SK-N-SH (cell line): ENCODE data around the gene NTM. TPM values are rescaled to one million over a fixed set of nuclear protein-coding genes. Genes with fewer than 3 reads are reported as not detected.

Experiments used
- CTCF ChIA-PET: fragments of 300-600, 350-600 bp; formaldehyde crosslinking; extraction: SDS; loops from one replicate; lab custom pipeline; 2021; lab: Yijun Ruan, JAX
- POLR2A ChIA-PET: fragments of 350-600 bp; sonication (Branson Sonifier 250); formaldehyde crosslinking; extraction: SDS; loops from one replicate; lab custom pipeline; 2020; ENCODE audit warnings: antibody characterized with exemption, inconsistent platforms; lab: Yijun Ruan, JAX
- DNase-seq: peaks from one replicate; pipeline ENCODE4 v3.0.0; 2012
- H2AFZ ChIP-seq: fragments of 200-600 bp; sonication (generic); 2 replicates; pipeline ENCODE4 v1.8.1; 2016; ENCODE audit warnings: antibody characterized with exemption, mild to moderate bottlenecking, low read depth
- H3F3A ChIP-seq: fragments of 200-600 bp; sonication (generic); replicated peaks from 2 replicates; pipeline ENCODE3; 2016; ENCODE audit warnings: antibody characterized with exemption, mild to moderate bottlenecking; ENCODE audit not compliant: insufficient read depth
- H3K27ac ChIP-seq, 2 experiments: fragments of 200-500 bp in 1 of 2; fragments of 200-600 bp in 1 of 2; sonication (Bioruptor generic) in 1 of 2; sonication (generic), shearing (Covaris generic) in 1 of 2; 2 replicates each; pipeline versions ENCODE4 v1.5.1 to v1.6.1; 2014 to 2016; ENCODE audit warnings: low read depth in 2 of 2, inconsistent platforms in 1 of 2, low read length in 1 of 2, mild to moderate bottlenecking in 1 of 2, mixed read lengths in 1 of 2
- H3K27me3 ChIP-seq: fragments of 200-600 bp; sonication (generic), shearing (Covaris generic); 2 replicates; pipeline ENCODE4 v1.6.1; 2016; ENCODE audit warnings: mixed run types; ENCODE audit not compliant: insufficient read depth
- H3K36me3 ChIP-seq, 2 experiments: fragments of 200-500 bp in 1 of 2; fragments of 200-600 bp in 1 of 2; sonication (Bioruptor generic) in 1 of 2; sonication (generic) in 1 of 2; replicated peaks in 1 of 2; 2 replicates each; pipeline versions ENCODE3 to v1.5.1; 2014 to 2016; ENCODE audit warnings: low read length in 1 of 2, mild to moderate bottlenecking in 1 of 2; ENCODE audit not compliant: insufficient read depth in 2 of 2, control insufficient read depth in 1 of 2
- H3K4me1 ChIP-seq, 2 experiments: fragments of 200-500 bp in 1 of 2; fragments of 200-600 bp in 1 of 2; sonication (Bioruptor generic) in 1 of 2; sonication (generic), shearing (Covaris generic) in 1 of 2; 2 replicates each; pipeline versions ENCODE4 v1.5.1 to v1.6.1; 2014 to 2016; ENCODE audit warnings: low read depth in 1 of 2, low read length in 1 of 2, mixed run types in 1 of 2; ENCODE audit not compliant: insufficient read depth in 2 of 2, control insufficient read depth in 1 of 2
- H3K4me2 ChIP-seq: fragments of 200-600 bp; sonication (generic), shearing (Covaris generic); 2 replicates; pipeline ENCODE4 v1.6.1; 2017; ENCODE audit warnings: mixed run types
- H3K4me3 ChIP-seq, 2 experiments: fragments of 200-500 bp in 1 of 2; fragments of 200-600 bp in 1 of 2; sonication (Bioruptor generic) in 1 of 2; sonication (generic), shearing (Covaris generic) in 1 of 2; 2 replicates each; pipeline versions ENCODE4 v1.5.1 to v1.8.1; 2014 to 2016; ENCODE audit warnings: low read depth in 2 of 2, inconsistent platforms in 1 of 2, low read length in 1 of 2, mild to moderate bottlenecking in 1 of 2, mixed read lengths in 1 of 2, moderate library complexity in 1 of 2
- H3K79me2 ChIP-seq: fragments of 200-600 bp; sonication (generic); 2 replicates; pipeline ENCODE4 v1.8.1; 2017; ENCODE audit warnings: mild to moderate bottlenecking; ENCODE audit not compliant: insufficient read depth
- H3K9ac ChIP-seq: fragments of 200-600 bp; sonication (generic); 2 replicates; pipeline ENCODE4 v1.6.1; 2017; ENCODE audit warnings: mixed run types
- H3K9me2 ChIP-seq: fragments of 200-600 bp; sonication (generic); 2 replicates; pipeline ENCODE4 v1.6.1; 2017; ENCODE audit warnings: mixed run types
- H3K9me3 ChIP-seq: fragments of 200-600 bp; sonication (generic); 2 replicates; pipeline ENCODE4 v1.6.1; 2017; ENCODE audit warnings: mixed run types, mild to moderate bottlenecking, moderate library complexity
- H4K20me1 ChIP-seq: fragments of 200-600 bp; sonication (generic); 2 replicates; pipeline ENCODE4 v1.6.1; 2017; ENCODE audit warnings: mild to moderate bottlenecking, mixed run types; ENCODE audit not compliant: insufficient read depth
- CHD2 ChIP-seq: fragments of 150-350 bp; IDR thresholded peaks from 2 replicates; pipeline ENCODE4 v1.6.1; 2018; ENCODE audit warnings: low read length; ENCODE audit not compliant: partially characterized antibody
- GATA2 ChIP-seq: sonication (generic); formaldehyde crosslinking; IDR thresholded peaks from 2 replicates; pipeline ENCODE4 v1.5.0; 2020; ENCODE audit warnings: mild to moderate bottlenecking, missing genetic modification reagents
- IRF3 ChIP-seq: fragments of 150-350 bp; IDR thresholded peaks from 2 replicates; pipeline ENCODE4 v1.6.1; 2016; ENCODE audit warnings: mild to moderate bottlenecking, low read depth, low read length
- JUND ChIP-seq: IDR thresholded peaks from 2 replicates; pipeline ENCODE4 v1.4.0; 2012
- POLR2AphosphoS5 ChIP-seq: IDR thresholded peaks from 2 replicates; pipeline ENCODE4 v1.6.1; 2012; ENCODE audit warnings: low read depth, low read length
- RAD21 ChIP-seq: IDR thresholded peaks from 2 replicates; pipeline ENCODE4 v1.6.1; 2012; ENCODE audit warnings: mild to moderate bottlenecking, low read length
- RFX5 ChIP-seq: IDR thresholded peaks from 2 replicates; pipeline ENCODE4 v1.6.1; 2012; ENCODE audit warnings: mild to moderate bottlenecking, improper control_type of control experiment, low read length
- RXRA ChIP-seq: IDR thresholded peaks from 2 replicates; pipeline ENCODE4 v1.4.0; 2012; ENCODE audit warnings: low read depth, mild to moderate bottlenecking, borderline replicate concordance
- TAF1 ChIP-seq: IDR thresholded peaks from 2 replicates; pipeline ENCODE4 v1.6.1; 2012; ENCODE audit warnings: low read depth, mild to moderate bottlenecking, low read length, moderate library complexity, borderline replicate concordance
- TCF12 ChIP-seq: IDR thresholded peaks from 2 replicates; pipeline ENCODE4 v1.4.0; 2012
- TEAD4 ChIP-seq: IDR thresholded peaks from 2 replicates; pipeline ENCODE4 v1.4.0; 2012; ENCODE audit warnings: mild to moderate bottlenecking, borderline replicate concordance; ENCODE audit not compliant: insufficient read depth
- USF1 ChIP-seq: IDR thresholded peaks from 2 replicates; pipeline ENCODE4 v1.4.0; 2012; ENCODE audit warnings: low read depth, borderline replicate concordance
- ZBTB33 ChIP-seq: IDR thresholded peaks from 2 replicates; pipeline ENCODE4 v1.4.0; 2012; ENCODE audit warnings: low read depth, borderline replicate concordance
- WGBS: methylation state at CpG from one replicate; pipeline ENCODE4 v1.1.6; 2017; ENCODE audit warnings: low lambda C conversion rate; 5-methylcytosine and 5-hydroxymethylcytosine counted together
- polyA plus RNA-seq, 3 experiments: library from polyadenylated mRNA; depleted of rRNA; stranded (reverse); fragments of >200 nt; gene quantifications; 2 replicates each; pipeline ENCODE4 v1.2.3, GENCODE V29; 2012
- TF ChIP-seq, protein P1 (sequence below): fragments of 150-350 bp; IDR thresholded peaks from 2 replicates; pipeline ENCODE4 v1.6.1; 2017; ENCODE audit warnings: antibody characterized with exemption, low read length, low read depth, borderline replicate concordance
- TF ChIP-seq, protein P2 (sequence below): IDR thresholded peaks from 2 replicates; pipeline ENCODE4; 2012

NTM gene
- polyA plus RNA-seq, 1 of the 3 experiments (the other 2 are of a cell fraction): 20.0 TPM

DNA sequence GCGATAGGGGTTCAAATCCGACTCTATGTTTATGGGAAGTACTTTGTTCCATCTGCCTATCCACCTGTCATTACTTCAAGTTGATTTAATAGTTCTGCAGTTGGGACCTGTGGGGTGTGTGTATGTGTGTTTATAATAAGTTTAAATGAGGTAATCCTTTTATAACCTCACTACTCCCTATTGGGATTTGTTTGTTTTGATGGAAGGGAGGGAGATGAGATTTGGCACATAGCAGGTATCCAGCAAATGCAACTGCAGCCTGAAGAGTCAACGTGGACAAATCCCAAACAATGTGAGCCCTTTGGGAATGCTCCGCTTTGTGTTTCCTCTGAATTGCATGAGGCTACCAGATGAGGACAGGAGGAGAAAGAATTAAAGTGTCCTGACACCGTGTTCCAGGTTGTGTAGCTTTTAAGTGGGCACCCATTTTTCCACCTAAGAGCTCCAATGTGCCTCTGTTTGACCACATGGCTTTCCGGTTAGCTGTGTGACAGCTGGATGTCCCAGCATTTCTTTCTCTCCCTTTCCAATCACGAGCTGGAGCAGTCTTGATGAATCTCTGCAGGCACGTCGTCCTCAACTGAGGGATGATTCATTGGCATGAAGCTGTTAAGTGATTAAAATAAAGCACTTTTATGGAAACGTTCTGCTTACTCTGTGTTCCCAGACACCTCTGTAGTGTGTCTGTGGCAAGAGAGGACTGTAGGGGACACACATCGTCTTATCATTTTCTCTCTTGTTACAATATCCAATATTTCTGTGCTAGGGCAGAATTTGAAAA is 610.7 kb downstream of the NTM start:
- Histone ChIP-seq H3K36me3 (no peaks in the 10 kb centered on the region), H4K20me1 (no peaks in the 10 kb centered on the region), H3K4me3 (no peak overlapping the region), H3K27ac (no peak overlapping the region), H3K79me2 (no peaks in the 10 kb centered on the region), H3F3A (no peaks in the 10 kb centered on the region), H3K4me2 (no peak overlapping the region), H3K9ac (no peak overlapping the region), H3K27me3 (no peaks in the 10 kb centered on the region), H3K4me1 (peaks cover 5 to 36% of the 10 kb centered on the region in 2 experiments; a peak in 3 of 4 replicates), H3K9me3 (no peaks in the 10 kb centered on the region), H2AFZ (no peak overlapping the region), H3K9me2 (no peaks in the 10 kb centered on the region)
- DNase-seq: no peak
- 74% methylated on average over 11 of the region's 11 CpGs for WGBS
- ChIA-PET CTCF (no interaction called here), POLR2A (no interaction called here)
- TF ChIP-seq JUND: no peak

GRCh38 chr11:131982154-131982553 is 611.7 kb downstream of the NTM start:
- DNase-seq: no peak
- Histone ChIP-seq H3K4me2 (no peak overlapping the region), H3K27me3 (no peaks in the 10 kb centered on the region), H4K20me1 (no peaks in the 10 kb centered on the region), H3K79me2 (no peaks in the 10 kb centered on the region), H3K9me2 (no peaks in the 10 kb centered on the region), H3K27ac (no peak overlapping the region), H2AFZ (no peak overlapping the region), H3K4me1 (peaks cover 5 to 28% of the 10 kb centered on the region in 2 experiments; a peak in 3 of 4 replicates), H3K36me3 (no peaks in the 10 kb centered on the region), H3K4me3 (no peak overlapping the region), H3F3A (no peaks in the 10 kb centered on the region), H3K9ac (no peak overlapping the region), H3K9me3 (no peaks in the 10 kb centered on the region)
- TF ChIP-seq TCF12: no peak
- TF ChIP-seq GATA2 (CRISPR knock-in tag): no peak
- TF ChIP-seq, protein P1, sequence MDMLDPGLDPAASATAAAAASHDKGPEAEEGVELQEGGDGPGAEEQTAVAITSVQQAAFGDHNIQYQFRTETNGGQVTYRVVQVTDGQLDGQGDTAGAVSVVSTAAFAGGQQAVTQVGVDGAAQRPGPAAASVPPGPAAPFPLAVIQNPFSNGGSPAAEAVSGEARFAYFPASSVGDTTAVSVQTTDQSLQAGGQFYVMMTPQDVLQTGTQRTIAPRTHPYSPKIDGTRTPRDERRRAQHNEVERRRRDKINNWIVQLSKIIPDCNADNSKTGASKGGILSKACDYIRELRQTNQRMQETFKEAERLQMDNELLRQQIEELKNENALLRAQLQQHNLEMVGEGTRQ: no peak
- no peak for TF ChIP-seq RFX5
- TF ChIP-seq CHD2: no peak
- TF ChIP-seq TEAD4: no peak
- TF ChIP-seq IRF3: no peak
- TF ChIP-seq RAD21: no peak
- no peak for TF ChIP-seq POLR2AphosphoS5
- no peak for TF ChIP-seq TAF1
- TF ChIP-seq ZBTB33: no peak
- no peak for TF ChIP-seq RXRA
- TF ChIP-seq, protein P2, sequence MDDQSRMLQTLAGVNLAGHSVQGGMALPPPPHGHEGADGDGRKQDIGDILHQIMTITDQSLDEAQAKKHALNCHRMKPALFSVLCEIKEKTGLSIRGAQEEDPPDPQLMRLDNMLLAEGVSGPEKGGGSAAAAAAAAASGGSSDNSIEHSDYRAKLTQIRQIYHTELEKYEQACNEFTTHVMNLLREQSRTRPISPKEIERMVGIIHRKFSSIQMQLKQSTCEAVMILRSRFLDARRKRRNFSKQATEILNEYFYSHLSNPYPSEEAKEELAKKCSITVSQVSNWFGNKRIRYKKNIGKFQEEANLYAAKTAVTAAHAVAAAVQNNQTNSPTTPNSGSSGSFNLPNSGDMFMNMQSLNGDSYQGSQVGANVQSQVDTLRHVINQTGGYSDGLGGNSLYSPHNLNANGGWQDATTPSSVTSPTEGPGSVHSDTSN: no peak
- TF ChIP-seq USF1: no peak
- CTCF ChIA-PET: interaction anchor here (0.8 kb wide), 1 partner anchor 288 kb away, joined by 3 read pairs; no protein-coding TSS in a partner anchor
- 81% methylated on average over 3 of the region's 3 CpGs for WGBS
- POLR2A ChIA-PET: no interaction called here
